Fibroblast of lung (primary cell): ENCODE measurements around the gene MBNL1. TPM values are rescaled to one million over a fixed set of nuclear protein-coding genes. Genes with fewer than 3 reads are reported as not detected.
A peak's percentile ranks its signal among the peaks of the same experiment; 100 is the strongest.

ENCODE experiments used
- DNase-seq, 2 donors: peaks; one replicate each; pipeline versions ENCODE4 v3.0.0 to v3.0.0-alpha.2; 2010; ENCODE audit warnings: low read depth in 2 of 2
- H2AFZ ChIP-seq: 2 replicates; pipeline ENCODE4 v1.5.1; 2012; ENCODE audit warnings: low read length, control low read depth, inconsistent platforms
- H3K27ac ChIP-seq: 2 replicates; pipeline ENCODE4 v1.5.1; 2011; ENCODE audit warnings: low read length, control low read depth; ENCODE audit not compliant: insufficient read depth
- H3K27me3 ChIP-seq: 2 replicates; pipeline ENCODE4 v1.5.1; 2011; ENCODE audit warnings: mild to moderate bottlenecking, low read length; ENCODE audit not compliant: control insufficient read depth, insufficient read depth
- H3K36me3 ChIP-seq: 2 replicates; pipeline ENCODE4 v1.5.1; 2011; ENCODE audit warnings: low read length; ENCODE audit not compliant: control insufficient read depth, insufficient read depth
- H3K4me1 ChIP-seq: 2 replicates; pipeline ENCODE4 v1.5.1; 2011; ENCODE audit warnings: low read length; ENCODE audit not compliant: control insufficient read depth, insufficient read depth; ENCODE audit errors: extremely low read depth
- H3K4me2 ChIP-seq: 2 replicates; pipeline ENCODE4 v1.5.1; 2011; ENCODE audit warnings: low read length, control low read depth; ENCODE audit not compliant: insufficient read depth; ENCODE audit errors: extremely low read depth
- H3K4me3 ChIP-seq, 4 experiments: fragments of 200-600 bp in 1 of 4; sonication (generic) in 1 of 4; replicated peaks in 1 of 4; 2 replicates each; pipeline ENCODE4 v1.5.1; 2011 to 2016; ENCODE audit warnings: low read length in 4 of 4, low read depth in 3 of 4, mild to moderate bottlenecking in 3 of 4, control low read depth in 2 of 4, inconsistent platforms in 1 of 4, mixed read lengths in 1 of 4; ENCODE audit not compliant: insufficient read depth in 1 of 4; ENCODE audit errors: control extremely low read depth in 1 of 4
- H3K79me2 ChIP-seq: 2 replicates; pipeline ENCODE4 v1.5.1; 2012; ENCODE audit warnings: mild to moderate bottlenecking, low read length, inconsistent platforms; ENCODE audit not compliant: control insufficient read depth, insufficient read depth
- H3K9ac ChIP-seq: 2 replicates; pipeline ENCODE4 v1.5.1; 2011; ENCODE audit warnings: mild to moderate bottlenecking, low read length, control low read depth; ENCODE audit not compliant: insufficient read depth
- H3K9me3 ChIP-seq: 2 replicates; pipeline ENCODE4 v1.5.1; 2012; ENCODE audit warnings: low read depth, low read length; ENCODE audit not compliant: control insufficient read depth, insufficient read depth
- H4K20me1 ChIP-seq: 2 replicates; pipeline ENCODE4 v1.5.1; 2011; ENCODE audit warnings: low read length; ENCODE audit not compliant: control insufficient read depth, insufficient read depth; ENCODE audit errors: extremely low read depth
- EZH2 ChIP-seq: IDR thresholded peaks from 2 replicates; pipeline ENCODE4 v1.5.1; 2012; ENCODE audit warnings: low read length, control low read depth, mild to moderate bottlenecking; ENCODE audit errors: missing control alignments
- polyA plus RNA-seq, 2 donors: library from polyadenylated mRNA; depleted of rRNA in 1 of 2; stranded (reverse) in 1 of 2; unstranded in 1 of 2; fragments of >200 nt; gene quantifications; 2 replicates each; pipeline ENCODE4 v1.2.1, GENCODE V29; 2011 to 2012; ENCODE audit warnings: missing spikeins in 1 of 2
- total RNA-seq: library from RNA; depleted of rRNA; stranded (reverse); fragments of >200 nt; gene quantifications from 2 replicates; pipeline ENCODE4 v1.2.1, GENCODE V29; 2014
- TF ChIP-seq, protein P1 (sequence below), 2 donors: IDR thresholded peaks in 1 of 2; conservative IDR thresholded peaks in 1 of 2; 1 replicate in 1 of 2; 2 replicates in 1 of 2; pipeline ENCODE4 v1.5.1; 2011 to 2012; ENCODE audit warnings: low read length in 2 of 2, control low read depth in 1 of 2, inconsistent platforms in 1 of 2, low read depth in 1 of 2, mild to moderate bottlenecking in 1 of 2

The MBNL1 gene
- total and polyA plus RNA-seq, 2 donors (not counting 1 experiment from before 2014, with no cell fraction given), result 150 to 213 TPM

DNA sequence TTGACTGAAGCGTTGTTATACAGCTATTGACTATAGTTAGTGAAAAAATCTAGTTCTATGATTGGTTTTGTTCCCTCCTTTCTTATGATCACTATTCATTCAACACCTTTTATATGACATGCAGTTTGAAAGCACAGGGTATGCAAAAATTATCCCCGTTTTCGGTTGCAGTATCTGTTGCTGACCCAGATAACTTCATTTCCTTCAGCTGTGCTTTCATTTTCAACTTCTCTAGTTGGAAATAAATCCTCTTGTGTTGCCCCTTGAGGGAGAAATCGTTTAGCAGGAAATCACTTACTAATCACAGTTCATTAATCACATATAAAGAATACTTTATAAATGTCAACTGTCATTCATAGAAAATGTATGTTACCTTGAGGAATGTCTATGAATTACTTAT lies 55.1 kb downstream of the MBNL1 start:
- Histone ChIP-seq H3K4me3 (no peak overlapping the region), H3K36me3 (no peaks in the 10 kb centered on the region), H2AFZ (no peak overlapping the region), H3K79me2 (peaks cover 87% of the 10 kb centered on the region), H3K9me3 (no peaks in the 10 kb centered on the region), H3K9ac (no peak overlapping the region), H3K27me3 (no peaks in the 10 kb centered on the region), H4K20me1 (no peaks in the 10 kb centered on the region), H3K4me1 (peaks cover 12% of the 10 kb centered on the region), H3K4me2 (peak overlapping the region; percentile 29), H3K27ac (no peak overlapping the region)
- TF ChIP-seq, protein P1, sequence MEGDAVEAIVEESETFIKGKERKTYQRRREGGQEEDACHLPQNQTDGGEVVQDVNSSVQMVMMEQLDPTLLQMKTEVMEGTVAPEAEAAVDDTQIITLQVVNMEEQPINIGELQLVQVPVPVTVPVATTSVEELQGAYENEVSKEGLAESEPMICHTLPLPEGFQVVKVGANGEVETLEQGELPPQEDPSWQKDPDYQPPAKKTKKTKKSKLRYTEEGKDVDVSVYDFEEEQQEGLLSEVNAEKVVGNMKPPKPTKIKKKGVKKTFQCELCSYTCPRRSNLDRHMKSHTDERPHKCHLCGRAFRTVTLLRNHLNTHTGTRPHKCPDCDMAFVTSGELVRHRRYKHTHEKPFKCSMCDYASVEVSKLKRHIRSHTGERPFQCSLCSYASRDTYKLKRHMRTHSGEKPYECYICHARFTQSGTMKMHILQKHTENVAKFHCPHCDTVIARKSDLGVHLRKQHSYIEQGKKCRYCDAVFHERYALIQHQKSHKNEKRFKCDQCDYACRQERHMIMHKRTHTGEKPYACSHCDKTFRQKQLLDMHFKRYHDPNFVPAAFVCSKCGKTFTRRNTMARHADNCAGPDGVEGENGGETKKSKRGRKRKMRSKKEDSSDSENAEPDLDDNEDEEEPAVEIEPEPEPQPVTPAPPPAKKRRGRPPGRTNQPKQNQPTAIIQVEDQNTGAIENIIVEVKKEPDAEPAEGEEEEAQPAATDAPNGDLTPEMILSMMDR (conservative IDR thresholded peaks at IDR 0.05 in 1 of 2, IDR thresholded peaks at IDR 0.05 in 1 of 2; ENCODE audit: low read depth in 1 of 2, low read length in 2 of 2), result no peak
- DNase-seq, result no peak

DNA sequence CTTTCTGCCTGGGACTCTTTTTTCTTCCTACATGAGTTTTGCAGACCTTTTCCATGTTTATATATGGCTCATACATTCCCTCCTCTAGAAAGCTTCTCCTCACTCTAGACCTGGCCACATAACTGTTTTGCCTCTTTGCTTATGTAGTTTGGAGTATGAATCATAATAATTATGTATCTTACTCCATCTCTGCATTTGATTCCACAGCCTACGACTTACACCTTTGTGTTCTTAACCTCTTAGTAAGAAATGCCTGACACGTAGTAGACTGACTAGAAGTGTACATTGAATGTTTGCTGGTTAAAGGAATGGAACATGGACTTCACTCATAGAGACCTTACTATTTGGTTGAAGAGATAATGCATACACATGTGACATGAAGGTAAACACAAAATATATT lies 56.4 kb downstream of the MBNL1 start:
- Histone ChIP-seq H4K20me1 (no peaks in the 10 kb centered on the region), H3K27me3 (no peaks in the 10 kb centered on the region), H3K9me3 (no peaks in the 10 kb centered on the region), H3K4me2 (no peak overlapping the region), H3K27ac (no peak overlapping the region), H3K9ac (no peak overlapping the region), H3K4me1 (peaks cover 10% of the 10 kb centered on the region), H3K36me3 (no peaks in the 10 kb centered on the region), H3K4me3 (no peak overlapping the region), H2AFZ (no peak overlapping the region), H3K79me2 (peaks cover 88% of the 10 kb centered on the region)
- TF ChIP-seq EZH2, result no peak
- TF ChIP-seq, protein P1 (conservative IDR thresholded peaks at IDR 0.05 in 1 of 2, IDR thresholded peaks at IDR 0.05 in 1 of 2; ENCODE audit: low read depth in 1 of 2, low read length in 2 of 2), result no peak
- no peak for DNase-seq

DNA sequence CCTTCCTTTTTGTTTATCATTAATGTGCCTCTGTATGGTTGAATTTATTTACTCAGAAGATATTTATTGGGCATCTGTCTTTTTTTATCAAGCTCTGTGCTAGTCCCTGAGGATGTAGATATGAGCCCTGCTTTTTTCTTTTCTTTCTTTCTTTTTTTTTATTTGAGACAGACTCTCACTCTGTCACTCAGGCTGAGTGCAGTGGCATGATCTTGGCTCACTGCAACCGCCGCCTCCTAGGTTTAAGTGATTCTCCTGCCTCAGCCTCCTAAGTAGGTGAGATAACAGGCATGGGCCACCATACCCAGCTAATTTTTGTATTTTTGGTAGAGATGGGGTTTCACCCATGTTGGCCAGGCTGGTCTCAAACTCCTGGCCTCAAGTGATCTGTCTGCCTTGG lies 58.5 kb downstream of the MBNL1 start:
- Histone ChIP-seq H4K20me1 (no peaks in the 10 kb centered on the region), H3K27ac (no peak overlapping the region), H3K4me3 (no peak overlapping the region), H3K27me3 (no peaks in the 10 kb centered on the region), H3K4me2 (no peak overlapping the region), H3K4me1 (peaks cover 9% of the 10 kb centered on the region), H3K36me3 (no peaks in the 10 kb centered on the region), H3K9me3 (no peaks in the 10 kb centered on the region), H3K9ac (no peak overlapping the region), H2AFZ (no peak overlapping the region), H3K79me2 (peaks cover 85% of the 10 kb centered on the region)
- DNase-seq, result no peak
- TF ChIP-seq, protein P1 (conservative IDR thresholded peaks at IDR 0.05 in 1 of 2, IDR thresholded peaks at IDR 0.05 in 1 of 2; ENCODE audit: low read depth in 1 of 2, low read length in 2 of 2), result no peak
- TF ChIP-seq EZH2, result no peak
